ENCODE measurements around the gene AMOTL2.

The AMOTL2 gene

GRCh38 chr3:134365766-134366065, 8.5 kb downstream of the AMOTL2 start:
- no peak for DNase-seq

GRCh38 chr3:134364936-134365765, 9.1 kb downstream of the AMOTL2 start:
- no peak for DNase-seq

- no peak for DNase-seq
These were observed 9.9 kb downstream of the AMOTL2 start for GRCh38 chr3:134364061-134364935.

- DNase-seq = no peak
These were observed 10.9 kb downstream of the AMOTL2 start for GRCh38 chr3:134363381-134363755.

GRCh38 chr3:134362670-134363380, 11.4 kb downstream of the AMOTL2 start:
- no peak for DNase-seq

GRCh38 chr3:134362221-134362620, 12.0 kb downstream of the AMOTL2 start:
- no peak for DNase-seq

- DNase-seq = no peak
These were observed 12.9 kb downstream of the AMOTL2 start for GRCh38 chr3:134361162-134361835.

- DNase-seq = no peak
These were observed 14.2 kb downstream of the AMOTL2 start for GRCh38 chr3:134360046-134360445.

GRCh38 chr3:134359121-134360010, 14.9 kb downstream of the AMOTL2 start:
- DNase-seq = no peak

GRCh38 chr3:134357914-134358811, 16.1 kb downstream of the AMOTL2 start:
- DNase-seq = no peak

GRCh38 chr3:134357261-134357913, 16.9 kb downstream of the AMOTL2 start:
- DNase-seq = no peak

GRCh38 chr3:134356411-134357040, 17.7 kb downstream of the AMOTL2 start:
- DNase-seq = no peak

- no peak for DNase-seq
These were observed 18.8 kb downstream of the AMOTL2 start for GRCh38 chr3:134355416-134355815.

- DNase-seq = no peak
These were observed 19.5 kb downstream of the AMOTL2 start for GRCh38 chr3:134354612-134355251.

- no peak for DNase-seq
These were observed 20.2 kb downstream of the AMOTL2 start for GRCh38 chr3:134353831-134354611.

GRCh38 chr3:134353171-134353825, 20.9 kb downstream of the AMOTL2 start:
- DNase-seq = no peak

- DNase-seq = no peak
These were observed 22.1 kb downstream of the AMOTL2 start for GRCh38 chr3:134352031-134352671.

Data from inflammatory macrophage treated with lipopolysaccharide for 4 hours (primary cell).